Left lung (tissue), 10 donors: ENCODE measurements around the gene GSTO1. TPM values are rescaled to one million over a fixed set of nuclear protein-coding genes. Genes with fewer than 3 reads are reported as not detected.

ENCODE experiments used
- ATAC-seq: fragments of 200-7000 bp; cut with Tn5 transposase; one replicate; pipeline ENCODE4 v1.9.1; 2020; ENCODE audit warnings: moderate library complexity
- DNase-seq, 4 donors: peaks; one replicate each; pipeline ENCODE4 v3.0.0-alpha.2; 2013 to 2020
- H3K27ac ChIP-seq, 2 donors: fragments of 200-600 bp; sonication (generic) in 1 of 2; one replicate each; pipeline versions ENCODE4 v1.5.0 to v1.8.0; 2020 to 2021
- H3K27me3 ChIP-seq, 2 donors: fragments of 200-600 bp; sonication (generic) in 1 of 2; one replicate each; pipeline versions ENCODE4 v1.5.0 to v1.8.0; 2020 to 2021
- H3K36me3 ChIP-seq, 2 donors: fragments of 200-600 bp; sonication (generic) in 1 of 2; one replicate each; pipeline versions ENCODE4 v1.5.0 to v1.8.0; 2020 to 2021
- H3K4me1 ChIP-seq, 2 donors: fragments of 200-600 bp; one replicate each; pipeline ENCODE4 v1.8.0; 2021
- H3K4me3 ChIP-seq, 2 donors: fragments of 200-600 bp; sonication (generic) in 1 of 2; one replicate each; pipeline versions ENCODE4 v1.5.0 to v1.8.0; 2020 to 2021; ENCODE audit warnings: mild to moderate bottlenecking in 1 of 2
- H3K9me3 ChIP-seq, 2 donors: fragments of 200-600 bp; sonication (generic) in 1 of 2; one replicate each; pipeline versions ENCODE4 v1.5.0 to v1.8.0; 2020 to 2021
- CTCF ChIP-seq, 2 donors: fragments of 200-600 bp; sonication (generic) in 1 of 2; IDR thresholded peaks; one replicate each; pipeline versions ENCODE4 v1.5.0 to v1.8.0; 2021; ENCODE audit warnings: antibody characterized with exemption in 2 of 2
- intact Hi-C, 2 donors: fragments of 100-400 bp; cut with DNase I; formaldehyde crosslinking; loops; one replicate each; pipeline versions ENCODE4 v1.11.2 to v1.14.2; 2022
- polyA plus RNA-seq, 6 donors: library from polyadenylated mRNA; unstranded; fragments of 120-200 nt; gene quantifications; one replicate each; pipeline ENCODE4 v1.2.1, GENCODE V29; 2013; ENCODE audit not compliant: insufficient read length in 6 of 6
- total RNA-seq, 2 donors: library from RNA; stranded (reverse); fragmentation: NEBNext Ultra II Directional; extraction: Animal tissue kit (Norgen Biotek cat#: 25700); gene quantifications; one replicate each; pipeline ENCODE4 v1.2.1, GENCODE V29; 2021
- donor health status: DM: no; HTN: yes; CAD: no.
- donor health status: DM: no; HTN: no; CAD: no.

Gene GSTO1
- total and polyA plus RNA-seq, 8 donors = 83.1 to 157 (median 90.2) TPM

GRCh38 chr10:104258209-104258608, 3.5 kb downstream of the GSTO1 start:
- Histone ChIP-seq H3K27me3 (no peaks in the 10 kb centered on the region), H3K9me3 (no peaks in the 10 kb centered on the region), H3K4me3 (no peak overlapping the region), H3K27ac (peak overlapping the region in 1 of 2 donors; percentile 25), H3K4me1 (peaks cover 20 to 82% of the 10 kb centered on the region in 2 donors), H3K36me3 (peaks cover 0 to 58% of the 10 kb centered on the region in 2 donors)
- TF ChIP-seq CTCF (IDR thresholded peaks at IDR 0.05) = no peak
- intact Hi-C loops = no loop called here
- ATAC-seq (no peak), DNase-seq (no peak)

- no peak for TF ChIP-seq CTCF (IDR thresholded peaks at IDR 0.05)
- intact Hi-C loops = no loop called here
- Histone ChIP-seq H3K27me3 (no peaks in the 10 kb centered on the region), H3K4me3 (peak overlapping the region in 1 of 2 donors; percentile 4), H3K9me3 (no peaks in the 10 kb centered on the region), H3K36me3 (peaks cover 0 to 70% of the 10 kb centered on the region in 2 donors), H3K27ac (peak overlapping the region in 1 of 2 donors; percentile 75), H3K4me1 (peaks cover 15 to 80% of the 10 kb centered on the region in 2 donors)
- ATAC-seq (no peak), DNase-seq (no peak)
These were observed 4.8 kb downstream of the GSTO1 start for GRCh38 chr10:104259456-104259855.

GRCh38 chr10:104259999-104260774, 5.5 kb downstream of the GSTO1 start:
- Histone ChIP-seq H3K27me3 (no peaks in the 10 kb centered on the region), H3K4me1 (peaks cover 15 to 84% of the 10 kb centered on the region in 2 donors), H3K4me3 (peak overlapping the region in 1 of 2 donors; percentile 8), H3K9me3 (no peaks in the 10 kb centered on the region), H3K36me3 (peaks cover 0 to 78% of the 10 kb centered on the region in 2 donors), H3K27ac (peak overlapping the region; percentile 27 to 75)
- no peak for DNase-seq
- intact Hi-C loops = no loop called here
- no peak for ATAC-seq
- TF ChIP-seq CTCF (IDR thresholded peaks at IDR 0.05) = no peak

GRCh38 chr10:104260775-104261115, 6.1 kb downstream of the GSTO1 start:
- peaks cover 15 to 89% of the 10 kb centered on the region in 2 donors for H3K4me1 ChIP-seq
- H3K36me3 ChIP-seq = peaks cover 0 to 83% of the 10 kb centered on the region in 2 donors
- no peak for TF ChIP-seq CTCF (IDR thresholded peaks at IDR 0.05)
- intact Hi-C loops = no loop called here
- peak; percentile 40 for ATAC-seq
- H3K4me3 ChIP-seq = peak overlapping the region in 1 of 2 donors; percentile 8
- H3K27me3 ChIP-seq = no peaks in the 10 kb centered on the region
- no peaks in the 10 kb centered on the region for H3K9me3 ChIP-seq
- no peak for DNase-seq
- peak overlapping the region; percentile 27 to 75 for H3K27ac ChIP-seq

- H3K27ac ChIP-seq = peak overlapping the region in 1 of 2 donors; percentile 13
These were observed 7.4 kb downstream of the GSTO1 start for GRCh38 chr10:104262055-104262454.

More at GRCh38 chr10:104262055-104262454, 7.4 kb downstream of the GSTO1 start:
- Histone ChIP-seq H3K4me3 (no peak overlapping the region), H3K36me3 (peaks cover 0 to 96% of the 10 kb centered on the region in 2 donors), H3K9me3 (no peaks in the 10 kb centered on the region), H3K27me3 (no peaks in the 10 kb centered on the region), H3K4me1 (peaks cover 3 to 89% of the 10 kb centered on the region in 2 donors)
- intact Hi-C loops = no loop called here
- no peak for DNase-seq
- no peak for TF ChIP-seq CTCF (IDR thresholded peaks at IDR 0.05)
- no peak for ATAC-seq
